Mesothelial cell of epicardium (in vitro differentiated cells): ENCODE measurements around the gene NR1H2. TPM values are rescaled to one million over a fixed set of nuclear protein-coding genes. Genes with fewer than 3 reads are reported as not detected.

Experiments
- DNase-seq, 2 experiments: peaks; one replicate each; pipeline ENCODE4 v3.0.0; 2021; ENCODE audit warnings: low spot score in 2 of 2; ENCODE audit not compliant: unreplicated experiment in 2 of 2
- H3K27ac Mint-ChIP-seq: 2 replicates; pipeline ENCODE4 v1.8.0; 2021; ENCODE audit warnings: mixed read lengths
- H3K27me3 Mint-ChIP-seq: 2 replicates; pipeline ENCODE4 v1.8.0; 2021; ENCODE audit warnings: low read depth, mixed read lengths
- H3K36me3 Mint-ChIP-seq: 2 replicates; pipeline ENCODE4 v1.8.0; 2021; ENCODE audit warnings: mixed read lengths
- H3K4me1 Mint-ChIP-seq: 2 replicates; pipeline ENCODE4 v1.8.0; 2021; ENCODE audit warnings: mixed read lengths
- H3K4me3 Mint-ChIP-seq: 2 replicates; pipeline ENCODE4 v1.8.0; 2021; ENCODE audit warnings: mild to moderate bottlenecking, moderate library complexity, mixed read lengths
- H3K9me3 Mint-ChIP-seq: 2 replicates; pipeline ENCODE4 v1.8.0; 2021; ENCODE audit warnings: mixed read lengths
- CTCF ChIP-seq: fragments of 200-600 bp; sonication (generic); IDR thresholded peaks from one replicate; pipeline ENCODE4 v1.5.0; 2021; ENCODE audit warnings: antibody characterized with exemption; ENCODE audit not compliant: unreplicated experiment
- total RNA-seq: library from RNA; stranded (reverse); gene quantifications from 3 replicates; pipeline ENCODE4 v1.2.1, GENCODE V29; 2021

Gene NR1H2
- total RNA-seq, 1 donor from 2014 or later = 39.1 TPM

- H3K9me3 Mint-ChIP-seq = no peaks in the 10 kb centered on the region
- H3K27me3 Mint-ChIP-seq = peaks cover 2% of the 10 kb centered on the region
- no peak for TF ChIP-seq CTCF
- H3K4me3 Mint-ChIP-seq = no peak overlapping the region
- H3K4me1 Mint-ChIP-seq = no peaks in the 10 kb centered on the region
- no peak overlapping the region for H3K27ac Mint-ChIP-seq
- peaks cover 15% of the 10 kb centered on the region for H3K36me3 Mint-ChIP-seq
- no peak for DNase-seq
Measured at GRCh38 chr19:50412419-50412818, 36.2 kb downstream of the NR1H2 start.

- no peak for TF ChIP-seq CTCF
- Mint-ChIP-seq H3K4me1 (no peaks in the 10 kb centered on the region), H3K4me3 (no peak overlapping the region), H3K27ac (no peak overlapping the region), H3K36me3 (peaks cover 15% of the 10 kb centered on the region), H3K9me3 (no peaks in the 10 kb centered on the region), H3K27me3 (peaks cover 4% of the 10 kb centered on the region)
- no peak for DNase-seq
Measured at GRCh38 chr19:50413096-50413495, 36.8 kb downstream of the NR1H2 start.

GRCh38 chr19:50413531-50413930 lies 37.3 kb downstream of the NR1H2 start:
- Mint-ChIP-seq H3K27ac (no peak overlapping the region), H3K9me3 (no peaks in the 10 kb centered on the region), H3K4me3 (no peak overlapping the region), H3K27me3 (peaks cover 8% of the 10 kb centered on the region), H3K36me3 (peaks cover 15% of the 10 kb centered on the region), H3K4me1 (no peaks in the 10 kb centered on the region)
- no peak for DNase-seq
- TF ChIP-seq CTCF = no peak

GRCh38 chr19:50414864-50415660 lies 38.8 kb downstream of the NR1H2 start:
- Mint-ChIP-seq H3K36me3 (peaks cover 16% of the 10 kb centered on the region), H3K27ac (no peak overlapping the region), H3K27me3 (peaks cover 23% of the 10 kb centered on the region), H3K9me3 (no peaks in the 10 kb centered on the region), H3K4me3 (no peak overlapping the region), H3K4me1 (peaks cover 6% of the 10 kb centered on the region)
- peak; percentile 68 to 89 for DNase-seq
- TF ChIP-seq CTCF = peak; percentile 77

GRCh38 chr19:50415661-50416033 lies 39.4 kb downstream of the NR1H2 start:
- Mint-ChIP-seq H3K27me3 (peaks cover 29% of the 10 kb centered on the region), H3K27ac (no peak overlapping the region), H3K4me3 (no peak overlapping the region), H3K36me3 (peaks cover 14% of the 10 kb centered on the region), H3K4me1 (peaks cover 6% of the 10 kb centered on the region), H3K9me3 (no peaks in the 10 kb centered on the region)
- no peak for TF ChIP-seq CTCF
- no peak for DNase-seq
